ENCODE results near the gene ANKIB1.

DNA sequence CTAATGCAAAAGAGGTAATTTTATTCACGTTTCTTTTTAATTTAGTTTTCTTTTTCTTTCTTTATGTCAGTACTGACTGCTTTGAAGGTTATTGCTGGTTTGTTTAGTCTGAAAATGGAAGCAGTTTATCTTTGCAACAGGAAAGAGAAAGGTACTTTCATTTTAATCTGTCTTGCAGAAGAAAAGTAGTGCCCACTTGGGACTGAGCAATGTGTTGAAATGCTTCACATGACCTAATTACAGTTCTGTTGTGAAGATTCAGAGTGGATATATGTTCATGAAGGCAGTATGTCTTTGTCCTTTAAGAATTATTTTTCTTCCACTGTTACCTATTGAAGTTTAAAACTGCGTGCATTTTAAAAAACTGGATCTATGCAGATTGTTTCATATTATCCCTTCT lies 80.1 kb downstream of the ANKIB1 start:
- TF ChIP-seq, protein P1, sequence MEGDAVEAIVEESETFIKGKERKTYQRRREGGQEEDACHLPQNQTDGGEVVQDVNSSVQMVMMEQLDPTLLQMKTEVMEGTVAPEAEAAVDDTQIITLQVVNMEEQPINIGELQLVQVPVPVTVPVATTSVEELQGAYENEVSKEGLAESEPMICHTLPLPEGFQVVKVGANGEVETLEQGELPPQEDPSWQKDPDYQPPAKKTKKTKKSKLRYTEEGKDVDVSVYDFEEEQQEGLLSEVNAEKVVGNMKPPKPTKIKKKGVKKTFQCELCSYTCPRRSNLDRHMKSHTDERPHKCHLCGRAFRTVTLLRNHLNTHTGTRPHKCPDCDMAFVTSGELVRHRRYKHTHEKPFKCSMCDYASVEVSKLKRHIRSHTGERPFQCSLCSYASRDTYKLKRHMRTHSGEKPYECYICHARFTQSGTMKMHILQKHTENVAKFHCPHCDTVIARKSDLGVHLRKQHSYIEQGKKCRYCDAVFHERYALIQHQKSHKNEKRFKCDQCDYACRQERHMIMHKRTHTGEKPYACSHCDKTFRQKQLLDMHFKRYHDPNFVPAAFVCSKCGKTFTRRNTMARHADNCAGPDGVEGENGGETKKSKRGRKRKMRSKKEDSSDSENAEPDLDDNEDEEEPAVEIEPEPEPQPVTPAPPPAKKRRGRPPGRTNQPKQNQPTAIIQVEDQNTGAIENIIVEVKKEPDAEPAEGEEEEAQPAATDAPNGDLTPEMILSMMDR (conservative IDR thresholded peaks at IDR 0.05; ENCODE audit: low read length), result no peak
- TF ChIP-seq EZH2phosphoT487 (IDR thresholded peaks at IDR 0.05; ENCODE audit: borderline replicate concordance), result no peak

Data from Loucy (cell line).